Hepatocyte (in vitro differentiated cells): ENCODE data around the gene ATP6V0A1. TPM values are rescaled to one million over a fixed set of nuclear protein-coding genes. Genes with fewer than 3 reads are reported as not detected.
"Not testable (repeated sequence)": the region's sequence is repeated elsewhere in the genome, so short reads cannot be mapped to it uniquely, and the experiment has no call there.

Experiments used
- DNase-seq: peaks from one replicate; pipeline ENCODE4 v3.0.0-alpha.2; 2016; ENCODE audit warnings: low spot score
- H2AFZ ChIP-seq: fragments of 200-600 bp; sonication (generic); 2 replicates; pipeline ENCODE4 v1.6.0; 2016; ENCODE audit warnings: antibody characterized with exemption, mild to moderate bottlenecking
- H3K27ac ChIP-seq: fragments of 200-600 bp; sonication (generic); 2 replicates; pipeline ENCODE4 v1.5.1; 2016; ENCODE audit warnings: mild to moderate bottlenecking
- H3K27me3 ChIP-seq: fragments of 200-600 bp; sonication (generic); 2 replicates; pipeline ENCODE4 v1.6.1; 2016
- H3K36me3 ChIP-seq: fragments of 200-600 bp; sonication (generic); replicated peaks from 2 replicates; pipeline ENCODE4 v1.5.1; 2016; ENCODE audit warnings: low read depth; ENCODE audit not compliant: insufficient read depth
- H3K4me1 ChIP-seq: fragments of 200-600 bp; sonication (generic); 2 replicates; pipeline ENCODE4 v1.5.1; 2016; ENCODE audit warnings: mild to moderate bottlenecking, moderate library complexity; ENCODE audit not compliant: insufficient read depth
- H3K4me2 ChIP-seq: fragments of 200-600 bp; sonication (generic); 2 replicates; pipeline ENCODE4 v1.6.0; 2016
- H3K4me3 ChIP-seq: fragments of 200-600 bp; sonication (generic); 2 replicates; pipeline ENCODE4 v1.5.1; 2016; ENCODE audit warnings: mild to moderate bottlenecking
- H3K79me2 ChIP-seq: fragments of 200-600 bp; sonication (generic); 2 replicates; pipeline ENCODE4 v1.6.0; 2017; ENCODE audit warnings: mild to moderate bottlenecking
- H3K9me2 ChIP-seq: fragments of 200-600 bp; sonication (generic); replicated peaks from 2 replicates; pipeline ENCODE4 v1.6.0; 2017; ENCODE audit warnings: mild to moderate bottlenecking; ENCODE audit not compliant: insufficient read depth
- H3K9me3 ChIP-seq: fragments of 200-600 bp; sonication (generic); 2 replicates; pipeline ENCODE4 v1.5.1; 2016; ENCODE audit warnings: low read depth, mild to moderate bottlenecking
- H4K20me1 ChIP-seq: fragments of 200-600 bp; sonication (generic); 2 replicates; pipeline ENCODE4 v1.6.0; 2016; ENCODE audit warnings: mild to moderate bottlenecking; ENCODE audit not compliant: insufficient read depth, poor library complexity, severe bottlenecking
- CTCF ChIP-seq: fragments of 200-600 bp; sonication (generic); IDR thresholded peaks from 2 replicates; pipeline ENCODE4 v1.5.1; 2016; ENCODE audit warnings: antibody characterized with exemption, mild to moderate bottlenecking; ENCODE audit not compliant: poor library complexity
- EZH2 ChIP-seq: fragments of 200-600 bp; sonication (generic); IDR thresholded peaks from 2 replicates; pipeline ENCODE4 v1.6.1; 2016; ENCODE audit warnings: antibody characterized with exemption, mild to moderate bottlenecking, borderline replicate concordance
- EZH2phosphoT487 ChIP-seq: fragments of 200-600 bp; sonication (generic); IDR thresholded peaks from one replicate; pipeline ENCODE4 v1.6.1; 2018; ENCODE audit warnings: antibody characterized with exemption, mild to moderate bottlenecking, low read depth, moderate library complexity; ENCODE audit not compliant: unreplicated experiment, severe bottlenecking
- WGBS: methylation state at CpG from one replicate; pipeline ENCODE4 v1.1.6; 2016; ENCODE audit warnings: low lambda C conversion rate; ENCODE audit errors: missing lambda C conversion rate; 5-methylcytosine and 5-hydroxymethylcytosine counted together
- polyA plus RNA-seq: library from polyadenylated mRNA; unstranded; fragments of >200 nt; fragmentation: Nextera tagmentation; extraction: Ambion mirVana; gene quantifications from 2 replicates; pipeline ENCODE4 v1.2.1, GENCODE V29; 2016
- total RNA-seq: library from RNA; depleted of rRNA; stranded (reverse); fragments of >200 nt; gene quantifications from 2 replicates; pipeline ENCODE4 v1.2.3, GENCODE V29; 2014

The ATP6V0A1 gene
- total and polyA plus RNA-seq, 2 experiments from 2014 or later, result 63.4 to 71.4 TPM

- H3K36me3 ChIP-seq, result no peaks in the 10 kb centered on the region
- no peak overlapping the region for H3K4me2 ChIP-seq
- H3K27me3 ChIP-seq, result no peaks in the 10 kb centered on the region
- no peak overlapping the region for H3K4me3 ChIP-seq
- WGBS, result 98% methylated on average over 14 of the region's 14 CpGs
- H3K9me3 ChIP-seq, result no peaks in the 10 kb centered on the region
- H3K27ac ChIP-seq, result no peak overlapping the region
- peaks cover 16% of the 10 kb centered on the region for H3K4me1 ChIP-seq
- H4K20me1 ChIP-seq, result no peaks in the 10 kb centered on the region
- no peak for DNase-seq
- TF ChIP-seq EZH2phosphoT487 (no peak), CTCF (no peak), EZH2 (no peak)
- peaks cover 24% of the 10 kb centered on the region for H3K79me2 ChIP-seq
- H3K9me2 ChIP-seq, result no peaks in the 10 kb centered on the region
- H2AFZ ChIP-seq, result no peak overlapping the region
These were observed 79.8 kb downstream of the ATP6V0A1 start for GRCh38 chr17:42538482-42538881.

GRCh38 chr17:42540558-42540957 lies 81.9 kb downstream of the ATP6V0A1 start:
- H2AFZ ChIP-seq, H3K4me3 ChIP-seq, H3K27me3 ChIP-seq, DNase-seq, H4K20me1 ChIP-seq, H3K9me2 ChIP-seq, H3K4me2 ChIP-seq, H3K36me3 ChIP-seq, H3K9me3 ChIP-seq: not testable (repeated sequence)
- Histone ChIP-seq H3K79me2 (peaks cover 18% of the 10 kb centered on the region), H3K4me1 (peaks cover 12% of the 10 kb centered on the region), H3K27ac (peak overlapping the region; percentile 89)
- 97% methylated on average over 4 of the region's 4 CpGs for WGBS

GRCh38 chr17:42541041-42541833 lies 82.6 kb downstream of the ATP6V0A1 start:
- Histone ChIP-seq H3K27me3 (no peaks in the 10 kb centered on the region), H3K27ac (peak overlapping the region; percentile 89), H3K36me3 (no peaks in the 10 kb centered on the region), H3K4me3 (no peak overlapping the region), H3K9me3 (no peaks in the 10 kb centered on the region), H3K9me2 (no peaks in the 10 kb centered on the region), H4K20me1 (no peaks in the 10 kb centered on the region), H3K79me2 (peaks cover 18% of the 10 kb centered on the region), H3K4me2 (no peak overlapping the region), H2AFZ (no peak overlapping the region), H3K4me1 (peaks cover 10% of the 10 kb centered on the region)
- 83% methylated on average over 17 of the region's 17 CpGs for WGBS
- no peak for TF ChIP-seq CTCF
- no peak for TF ChIP-seq EZH2phosphoT487
- no peak for TF ChIP-seq EZH2
- DNase-seq, result peak; percentile 67

GRCh38 chr17:42543190-42544079 lies 84.8 kb downstream of the ATP6V0A1 start:
- H3K4me2 ChIP-seq, result no peak overlapping the region
- no peak for TF ChIP-seq CTCF
- H3K27me3 ChIP-seq, result no peaks in the 10 kb centered on the region
- H3K9me3 ChIP-seq, result no peaks in the 10 kb centered on the region
- H3K27ac ChIP-seq, result no peak overlapping the region
- no peaks in the 10 kb centered on the region for H4K20me1 ChIP-seq
- H3K9me2 ChIP-seq, result no peaks in the 10 kb centered on the region
- no peak for DNase-seq
- no peaks in the 10 kb centered on the region for H3K79me2 ChIP-seq
- H3K4me3 ChIP-seq, result no peak overlapping the region
- peaks cover 5% of the 10 kb centered on the region for H3K4me1 ChIP-seq
- H2AFZ ChIP-seq, result no peak overlapping the region
- WGBS, result 96% methylated on average over 38 of the region's 39 CpGs
- no peaks in the 10 kb centered on the region for H3K36me3 ChIP-seq
